Neural progenitor cell (in vitro differentiated cells): ENCODE measurements around the gene EPHA4. TPM values are rescaled to one million over a fixed set of nuclear protein-coding genes. Genes with fewer than 3 reads are reported as not detected.

Source experiments
- DNase-seq: peaks from one replicate; pipeline ENCODE4 v3.0.0-alpha.2; 2016; ENCODE audit warnings: low spot score
- H2AFZ ChIP-seq: fragments of 200-600 bp; sonication (generic); replicated peaks from 2 replicates; pipeline ENCODE4 v1.6.1; 2016; ENCODE audit warnings: antibody characterized with exemption
- H3F3A ChIP-seq: fragments of 200-600 bp; sonication (generic); 2 replicates; pipeline ENCODE4 v1.6.1; 2016; ENCODE audit warnings: antibody characterized with exemption, low read depth
- H3K27ac ChIP-seq: fragments of 200-600 bp; sonication (generic); 2 replicates; pipeline ENCODE4 v1.5.1; 2016; ENCODE audit warnings: mild to moderate bottlenecking
- H3K27me3 ChIP-seq: fragments of 200-600 bp; sonication (generic); 2 replicates; pipeline ENCODE4 v1.6.1; 2016; ENCODE audit warnings: mild to moderate bottlenecking, moderate library complexity
- H3K36me3 ChIP-seq: fragments of 200-600 bp; sonication (generic); 2 replicates; pipeline ENCODE4 v1.5.1; 2016
- H3K4me1 ChIP-seq: fragments of 200-600 bp; sonication (generic); 2 replicates; pipeline ENCODE4 v1.6.1; 2016; ENCODE audit warnings: mixed run types
- H3K4me2 ChIP-seq: fragments of 200-600 bp; sonication (generic); 2 replicates; pipeline ENCODE4 v1.6.1; 2016
- H3K4me3 ChIP-seq: fragments of 200-600 bp; sonication (generic); 2 replicates; pipeline ENCODE4 v1.5.1; 2016
- H3K79me2 ChIP-seq: fragments of 200-600 bp; sonication (generic); 2 replicates; pipeline ENCODE4 v1.6.1; 2016; ENCODE audit warnings: low read depth
- H3K9ac ChIP-seq: fragments of 200-600 bp; sonication (generic); 2 replicates; pipeline ENCODE4 v1.6.1; 2016
- H3K9me3 ChIP-seq: fragments of 200-600 bp; sonication (generic); 2 replicates; pipeline ENCODE4 v1.5.1; 2016; ENCODE audit warnings: low read depth
- H4K20me1 ChIP-seq: fragments of 200-600 bp; sonication (generic); 2 replicates; pipeline ENCODE4 v1.6.1; 2016; ENCODE audit warnings: low read depth
- H3K27ac Mint-ChIP-seq: 3 replicates; pipeline ENCODE4 v1.8.0; 2021; ENCODE audit warnings: mixed read lengths
- H3K27me3 Mint-ChIP-seq: 2 replicates; pipeline ENCODE4 v1.8.0; 2022; ENCODE audit warnings: low read depth, mild to moderate bottlenecking, inconsistent platforms, moderate library complexity, mixed read lengths; ENCODE audit not compliant: insufficient read depth
- H3K36me3 Mint-ChIP-seq: 3 replicates; pipeline ENCODE4 v1.8.0; 2021; ENCODE audit warnings: mixed read lengths
- H3K4me1 Mint-ChIP-seq: 3 replicates; pipeline ENCODE4 v1.8.0; 2021; ENCODE audit warnings: mixed read lengths
- H3K4me3 Mint-ChIP-seq: 3 replicates; pipeline ENCODE4 v1.8.0; 2021; ENCODE audit warnings: mild to moderate bottlenecking, moderate library complexity, mixed read lengths
- H3K9me3 Mint-ChIP-seq: 3 replicates; pipeline ENCODE4 v1.8.0; 2020; ENCODE audit warnings: mixed read lengths
- EZH2 ChIP-seq: fragments of 200-600 bp; sonication (generic); IDR thresholded peaks from 2 replicates; pipeline ENCODE4 v1.6.1; 2017; ENCODE audit warnings: antibody characterized with exemption, mild to moderate bottlenecking, moderate library complexity
- EZH2phosphoT487 ChIP-seq: fragments of 200-600 bp; sonication (generic); IDR thresholded peaks from 2 replicates; pipeline ENCODE4 v1.6.1; 2017; ENCODE audit warnings: antibody characterized with exemption
- total RNA-seq: library from RNA; depleted of rRNA; stranded (reverse); fragments of >200 nt; gene quantifications from 2 replicates; pipeline ENCODE4 v1.2.3, GENCODE V29; 2015; ENCODE audit warnings: low replicate concordance
- TF ChIP-seq, protein P1 (sequence below): fragments of 200-600 bp; sonication (generic); IDR thresholded peaks from 2 replicates; pipeline ENCODE4 v1.5.1; 2017; ENCODE audit warnings: antibody characterized with exemption, mild to moderate bottlenecking

EPHA4 gene
- total RNA-seq, 1 donor from 2014 or later, result 323 TPM

DNA sequence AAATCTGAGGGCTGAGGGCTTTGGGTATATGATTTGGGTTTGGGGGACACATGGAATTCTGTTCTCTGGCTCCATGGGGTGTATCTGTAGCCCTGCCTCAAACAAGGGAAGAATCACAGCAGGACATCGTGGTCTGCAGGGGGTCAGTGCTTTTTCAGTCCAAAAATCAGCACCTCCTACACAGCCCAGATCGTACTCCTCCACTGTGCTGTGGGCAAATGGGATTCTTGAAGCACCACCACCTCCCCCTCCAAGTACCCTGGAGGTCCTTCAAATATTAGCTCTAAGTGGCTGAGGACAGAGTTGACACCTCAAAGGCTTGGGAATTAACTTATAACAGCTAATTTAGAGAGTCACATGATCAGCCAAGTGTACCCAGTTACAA is 41.5 kb downstream of the EPHA4 start:
- H3K9me3 Mint-ChIP-seq, result no peaks in the 10 kb centered on the region
- H3K4me2 ChIP-seq, result peak overlapping the region; percentile 1
- H2AFZ ChIP-seq, result no peak overlapping the region

DNA sequence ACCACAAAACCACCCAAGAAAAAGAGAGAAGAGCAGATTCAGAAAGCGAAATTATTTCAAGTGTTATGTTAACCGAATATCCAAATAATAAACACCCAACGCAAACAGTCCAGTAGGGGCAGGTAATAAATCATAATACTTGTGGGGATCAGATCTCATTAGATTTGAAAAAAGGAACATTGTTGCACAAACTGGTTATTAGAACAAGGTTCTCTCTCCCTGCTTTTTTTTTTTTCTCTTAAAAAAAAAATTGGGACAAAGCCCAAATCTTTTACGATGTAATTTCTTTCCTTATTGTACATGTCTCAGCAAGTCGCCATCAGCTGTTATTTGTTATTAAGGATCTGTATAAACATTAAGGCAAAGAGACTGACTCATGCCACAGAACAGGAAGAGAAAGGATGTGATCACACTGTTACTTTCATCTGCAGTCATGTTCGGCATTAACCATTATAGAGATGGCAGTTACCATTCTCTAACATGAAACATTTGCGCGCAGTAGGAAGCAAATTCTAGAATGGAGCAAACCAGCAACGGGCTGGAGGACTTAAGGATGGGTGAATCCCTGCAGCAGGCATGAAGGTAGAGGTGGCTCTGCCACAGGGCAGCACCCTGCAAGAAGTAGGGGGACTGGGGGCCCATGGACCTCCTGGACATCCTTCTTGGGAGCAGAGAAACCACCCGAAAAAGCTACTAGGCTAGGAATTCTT is 42.0 kb downstream of the EPHA4 start:
- peak overlapping the region; percentile 48 for H3K27ac ChIP-seq
- H3K36me3 Mint-ChIP-seq, result peaks cover 2% of the 10 kb centered on the region
- no peaks in the 10 kb centered on the region for H3K9me3 ChIP-seq
- no peaks in the 10 kb centered on the region for H3K27me3 Mint-ChIP-seq
- DNase-seq, result no peak
- H3K36me3 ChIP-seq, result peaks cover 2% of the 10 kb centered on the region
- no peak overlapping the region for H3K9ac ChIP-seq
- peaks cover 5% of the 10 kb centered on the region for H3F3A ChIP-seq
- H3K79me2 ChIP-seq, result peaks cover 100% of the 10 kb centered on the region
- no peak overlapping the region for H3K27ac Mint-ChIP-seq
- H4K20me1 ChIP-seq, result peaks cover 100% of the 10 kb centered on the region
- H3K9me3 Mint-ChIP-seq, result no peaks in the 10 kb centered on the region
- H3K4me2 ChIP-seq, result peak overlapping the region; percentile 42
- no peak overlapping the region for H3K4me3 Mint-ChIP-seq
- no peak overlapping the region for H2AFZ ChIP-seq
- TF ChIP-seq EZH2 (no peak), EZH2phosphoT487 (no peak)
- TF ChIP-seq, protein P1, sequence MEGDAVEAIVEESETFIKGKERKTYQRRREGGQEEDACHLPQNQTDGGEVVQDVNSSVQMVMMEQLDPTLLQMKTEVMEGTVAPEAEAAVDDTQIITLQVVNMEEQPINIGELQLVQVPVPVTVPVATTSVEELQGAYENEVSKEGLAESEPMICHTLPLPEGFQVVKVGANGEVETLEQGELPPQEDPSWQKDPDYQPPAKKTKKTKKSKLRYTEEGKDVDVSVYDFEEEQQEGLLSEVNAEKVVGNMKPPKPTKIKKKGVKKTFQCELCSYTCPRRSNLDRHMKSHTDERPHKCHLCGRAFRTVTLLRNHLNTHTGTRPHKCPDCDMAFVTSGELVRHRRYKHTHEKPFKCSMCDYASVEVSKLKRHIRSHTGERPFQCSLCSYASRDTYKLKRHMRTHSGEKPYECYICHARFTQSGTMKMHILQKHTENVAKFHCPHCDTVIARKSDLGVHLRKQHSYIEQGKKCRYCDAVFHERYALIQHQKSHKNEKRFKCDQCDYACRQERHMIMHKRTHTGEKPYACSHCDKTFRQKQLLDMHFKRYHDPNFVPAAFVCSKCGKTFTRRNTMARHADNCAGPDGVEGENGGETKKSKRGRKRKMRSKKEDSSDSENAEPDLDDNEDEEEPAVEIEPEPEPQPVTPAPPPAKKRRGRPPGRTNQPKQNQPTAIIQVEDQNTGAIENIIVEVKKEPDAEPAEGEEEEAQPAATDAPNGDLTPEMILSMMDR, result no peak
- H3K27me3 ChIP-seq, result no peaks in the 10 kb centered on the region
- H3K4me1 Mint-ChIP-seq, result peaks cover 50% of the 10 kb centered on the region
- no peak overlapping the region for H3K4me3 ChIP-seq
- H3K4me1 ChIP-seq, result peaks cover 67% of the 10 kb centered on the region

More for the DNA sequence above, 41.5 kb downstream of the EPHA4 start:
- Histone ChIP-seq H3K79me2 (peaks cover 100% of the 10 kb centered on the region), H3K4me1 (peaks cover 73% of the 10 kb centered on the region), H3K36me3 (peaks cover 4% of the 10 kb centered on the region), H3F3A (peaks cover 10% of the 10 kb centered on the region), H3K4me3 (no peak overlapping the region), H3K27me3 (no peaks in the 10 kb centered on the region), H3K9ac (no peak overlapping the region), H3K9me3 (no peaks in the 10 kb centered on the region), H3K27ac (peak overlapping the region; percentile 11), H4K20me1 (peaks cover 100% of the 10 kb centered on the region)
- Mint-ChIP-seq H3K27me3 (no peaks in the 10 kb centered on the region), H3K4me3 (no peak overlapping the region), H3K27ac (peak overlapping the region; percentile 25), H3K36me3 (peaks cover 2% of the 10 kb centered on the region), H3K4me1 (peaks cover 50% of the 10 kb centered on the region)
- TF ChIP-seq EZH2phosphoT487 (no peak), EZH2 (no peak)
- TF ChIP-seq, protein P1, result no peak
- DNase-seq, result no peak

DNA sequence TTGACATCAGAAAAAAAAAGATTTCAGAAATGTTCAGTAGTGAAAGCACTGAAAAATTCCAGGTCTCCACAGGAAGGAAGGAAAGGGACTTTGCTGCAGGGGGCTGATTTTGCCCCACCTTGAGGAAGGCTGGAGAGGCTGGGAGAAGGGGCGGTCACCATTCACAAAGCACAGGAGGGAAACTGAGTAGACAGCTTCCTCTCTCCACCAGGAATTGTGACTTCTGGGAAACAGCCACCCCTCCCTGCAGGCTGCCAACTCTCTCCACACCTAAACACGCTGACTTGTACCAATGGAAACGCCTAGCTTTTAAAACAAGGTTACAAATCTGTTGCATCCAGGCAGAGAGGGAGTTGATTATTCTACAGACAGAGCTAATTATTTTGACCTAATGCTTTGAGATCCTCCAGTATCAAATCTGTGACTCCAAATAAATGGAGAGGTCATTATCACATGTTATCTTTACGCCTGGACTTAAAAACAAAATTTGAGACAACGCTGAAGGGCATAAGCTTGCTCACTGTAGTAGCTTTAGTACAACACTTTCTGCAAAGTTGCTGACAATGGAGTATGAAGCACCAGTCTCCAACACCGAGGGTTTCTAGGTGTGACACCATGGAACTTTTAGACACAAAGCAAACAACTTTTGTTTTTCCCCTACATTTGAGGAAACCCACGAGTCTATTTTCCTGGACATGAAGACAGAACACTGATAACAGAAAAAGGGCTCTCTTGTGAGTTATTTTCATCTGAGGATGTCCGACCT is 42.7 kb downstream of the EPHA4 start:
- H3K4me3 Mint-ChIP-seq, result no peak overlapping the region
- peak overlapping the region; percentile 48 for H3K27ac ChIP-seq
- H3K27ac Mint-ChIP-seq, result no peak overlapping the region
- peaks cover 50% of the 10 kb centered on the region for H3K4me1 Mint-ChIP-seq
- H3K36me3 ChIP-seq, result peaks cover 4% of the 10 kb centered on the region
- H3K9ac ChIP-seq, result no peak overlapping the region
- H3F3A ChIP-seq, result peaks cover 11% of the 10 kb centered on the region
- no peaks in the 10 kb centered on the region for H3K27me3 Mint-ChIP-seq
- DNase-seq, result no peak
- no peaks in the 10 kb centered on the region for H3K9me3 Mint-ChIP-seq
- H3K4me3 ChIP-seq, result no peak overlapping the region
- H2AFZ ChIP-seq, result no peak overlapping the region
- peaks cover 100% of the 10 kb centered on the region for H4K20me1 ChIP-seq
- no peaks in the 10 kb centered on the region for H3K9me3 ChIP-seq
- H3K4me1 ChIP-seq, result peaks cover 61% of the 10 kb centered on the region
- H3K4me2 ChIP-seq, result peak overlapping the region; percentile 42
- no peaks in the 10 kb centered on the region for H3K27me3 ChIP-seq
- peaks cover 3% of the 10 kb centered on the region for H3K36me3 Mint-ChIP-seq
- TF ChIP-seq, protein P1, result no peak
- TF ChIP-seq EZH2, result no peak
- no peak for TF ChIP-seq EZH2phosphoT487
- H3K79me2 ChIP-seq, result peaks cover 100% of the 10 kb centered on the region
